Type B pancreatic cell (in vitro differentiated cells): ENCODE measurements around the gene ARSG. TPM values are rescaled to one million over a fixed set of nuclear protein-coding genes. Genes with fewer than 3 reads are reported as not detected.

Experiments
- DNase-seq: peaks from one replicate; pipeline ENCODE4 v3.0.0; 2021; ENCODE audit warnings: mixed read lengths; ENCODE audit not compliant: unreplicated experiment; ENCODE audit errors: extremely low spot score
- H3K27ac Mint-ChIP-seq: 2 replicates; pipeline ENCODE4 v1.8.0; 2021; ENCODE audit warnings: mild to moderate bottlenecking, mixed read lengths
- H3K27me3 Mint-ChIP-seq: 2 replicates; pipeline ENCODE4 v1.8.0; 2021; ENCODE audit warnings: mixed read lengths
- H3K36me3 Mint-ChIP-seq: 2 replicates; pipeline ENCODE4 v1.8.0; 2021; ENCODE audit warnings: mixed read lengths
- H3K4me1 Mint-ChIP-seq: one replicate; pipeline ENCODE4 v1.8.0; 2021; ENCODE audit warnings: mixed read lengths; ENCODE audit not compliant: unreplicated experiment
- H3K4me3 Mint-ChIP-seq: 2 replicates; pipeline ENCODE4 v1.8.0; 2021; ENCODE audit warnings: mild to moderate bottlenecking, mixed read lengths
- H3K9me3 Mint-ChIP-seq: 2 replicates; pipeline ENCODE4 v1.8.0; 2021; ENCODE audit warnings: mixed read lengths
- CTCF ChIP-seq: fragments of 200-600 bp; sonication (generic); conservative IDR thresholded peaks from 2 replicates; pipeline ENCODE4 v1.5.0; 2021; ENCODE audit warnings: antibody characterized with exemption, mild to moderate bottlenecking
- total RNA-seq: library from RNA; stranded (reverse); gene quantifications from 2 replicates; pipeline ENCODE4 v1.2.1, GENCODE V29; 2021; ENCODE audit warnings: low replicate concordance

ARSG gene
- total RNA-seq, 1 donor from 2014 or later: 4.1 TPM

DNA sequence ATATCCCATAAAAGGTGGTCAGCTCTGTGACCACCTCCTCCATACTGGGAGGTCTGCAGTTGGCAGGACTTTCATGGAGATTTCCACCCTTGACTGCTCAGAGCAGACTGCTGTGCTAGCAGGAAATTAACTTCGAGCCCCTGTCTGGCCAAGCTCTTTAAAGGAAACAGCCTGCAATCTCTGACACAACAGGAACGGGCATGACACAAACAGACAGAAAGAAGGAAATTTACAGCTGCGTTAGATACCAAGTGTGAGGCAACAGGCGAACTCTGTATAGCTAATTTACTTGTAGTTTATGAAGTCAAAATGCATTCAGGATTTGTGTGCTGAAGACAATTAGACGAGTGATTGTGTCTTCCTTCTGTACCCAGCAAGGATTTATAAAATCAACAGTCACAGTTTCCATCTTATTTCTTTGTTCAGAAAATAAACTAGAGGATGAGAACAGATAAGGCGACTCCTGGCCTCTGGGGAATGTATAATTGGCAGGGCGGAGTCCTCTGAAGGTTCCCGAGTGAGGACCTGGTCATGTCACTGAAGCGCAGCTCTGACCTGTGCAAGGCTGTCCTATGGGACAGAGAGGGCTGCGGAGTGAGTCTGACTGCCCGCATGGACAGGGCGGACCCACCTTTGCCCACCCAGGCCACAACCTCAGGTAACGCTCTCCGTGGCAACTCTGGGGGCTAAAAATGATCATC, 149.9 kb downstream of the ARSG start:
- Mint-ChIP-seq H3K27me3 (no peaks in the 10 kb centered on the region), H3K36me3 (peaks cover 17% of the 10 kb centered on the region), H3K9me3 (no peaks in the 10 kb centered on the region), H3K4me3 (no peak overlapping the region), H3K27ac (peak overlapping the region; percentile 33), H3K4me1 (peaks cover 42% of the 10 kb centered on the region)
- DNase-seq: no peak
- TF ChIP-seq CTCF: no peak

GRCh38 chr17:68443972-68444464, 152.7 kb downstream of the ARSG start:
- DNase-seq: no peak
- peaks cover 17% of the 10 kb centered on the region for H3K36me3 Mint-ChIP-seq
- peaks cover 30% of the 10 kb centered on the region for H3K4me1 Mint-ChIP-seq
- H3K9me3 Mint-ChIP-seq: no peaks in the 10 kb centered on the region
- H3K4me3 Mint-ChIP-seq: no peak overlapping the region
- no peaks in the 10 kb centered on the region for H3K27me3 Mint-ChIP-seq
- no peak for TF ChIP-seq CTCF
- no peak overlapping the region for H3K27ac Mint-ChIP-seq

GRCh38 chr17:68445671-68446070, 154.4 kb downstream of the ARSG start:
- Mint-ChIP-seq H3K9me3 (no peaks in the 10 kb centered on the region), H3K27me3 (no peaks in the 10 kb centered on the region), H3K4me3 (no peak overlapping the region), H3K27ac (no peak overlapping the region), H3K4me1 (peaks cover 19% of the 10 kb centered on the region), H3K36me3 (peaks cover 25% of the 10 kb centered on the region)
- no peak for DNase-seq
- no peak for TF ChIP-seq CTCF

- H3K27me3 Mint-ChIP-seq: no peaks in the 10 kb centered on the region
- H3K9me3 Mint-ChIP-seq: no peaks in the 10 kb centered on the region
- H3K27ac Mint-ChIP-seq: no peak overlapping the region
- no peak for DNase-seq
- H3K36me3 Mint-ChIP-seq: peaks cover 25% of the 10 kb centered on the region
- no peak overlapping the region for H3K4me3 Mint-ChIP-seq
- H3K4me1 Mint-ChIP-seq: peaks cover 13% of the 10 kb centered on the region
- no peak for TF ChIP-seq CTCF
Observed at GRCh38 chr17:68446626-68447041, 155.3 kb downstream of the ARSG start.

GRCh38 chr17:68449021-68449739, 157.9 kb downstream of the ARSG start:
- Mint-ChIP-seq H3K36me3 (peaks cover 25% of the 10 kb centered on the region), H3K4me1 (peaks cover 24% of the 10 kb centered on the region), H3K27ac (no peak overlapping the region), H3K9me3 (no peaks in the 10 kb centered on the region), H3K27me3 (no peaks in the 10 kb centered on the region), H3K4me3 (no peak overlapping the region)
- DNase-seq: no peak
- no peak for TF ChIP-seq CTCF
